Naive B cell (primary cell): Measurements from ENCODE around the gene TEK. TPM values are rescaled to one million over a fixed set of nuclear protein-coding genes. Genes with fewer than 3 reads are reported as not detected.
"Not testable (repeated sequence)": the region's sequence is repeated elsewhere in the genome, so short reads cannot be mapped to it uniquely, and the experiment has no call there.

Experiments
- ATAC-seq, 2 donors: fragments of 150-1000 bp; cut with Tn5 transposase; 2 replicates each; pipeline ENCODE4 v1.10.0; 2021; ENCODE audit warnings: low read depth in 2 of 2, mild to moderate bottlenecking in 2 of 2, moderate library complexity in 2 of 2
- DNase-seq: peaks from one replicate; pipeline ENCODE4 v3.0.0; 2022
- H3K27ac Mint-ChIP-seq, 6 donors: one replicate each; pipeline ENCODE4 v1.8.0; 2020 to 2022; ENCODE audit warnings: mild to moderate bottlenecking in 6 of 6, mixed read lengths in 6 of 6, moderate library complexity in 5 of 6, inconsistent platforms in 2 of 6
- H3K27me3 Mint-ChIP-seq, 3 donors: one replicate each; pipeline ENCODE4 v1.8.0; 2021 to 2022; ENCODE audit warnings: mixed read lengths in 3 of 3, mild to moderate bottlenecking in 1 of 3
- H3K36me3 Mint-ChIP-seq, 2 donors: one replicate each; pipeline ENCODE4 v1.8.0; 2020 to 2022; ENCODE audit warnings: mixed read lengths in 2 of 2, inconsistent platforms in 1 of 2, mild to moderate bottlenecking in 1 of 2
- H3K4me1 Mint-ChIP-seq, 3 donors: one replicate each; pipeline ENCODE4 v1.8.0; 2020 to 2022; ENCODE audit warnings: mixed read lengths in 3 of 3, inconsistent platforms in 1 of 3, mild to moderate bottlenecking in 1 of 3, moderate library complexity in 1 of 3
- H3K4me3 Mint-ChIP-seq, 8 donors: one replicate each; pipeline ENCODE4 v1.8.0; 2020 to 2022; ENCODE audit warnings: mild to moderate bottlenecking in 8 of 8, mixed read lengths in 8 of 8, moderate library complexity in 8 of 8, inconsistent platforms in 2 of 8
- H3K9me3 Mint-ChIP-seq, 7 donors: one replicate each; pipeline ENCODE4 v1.8.0; 2020 to 2022; ENCODE audit warnings: mixed read lengths in 7 of 7, mild to moderate bottlenecking in 5 of 7, inconsistent platforms in 2 of 7, moderate library complexity in 1 of 7
- polyA plus RNA-seq, 6 donors: library from polyadenylated mRNA; unstranded; fragments of 300-500 nt; fragmentation: Illumina TruSeq; gene quantifications; one replicate each; pipeline ENCODE4 v1.2.3, GENCODE V29; 2021; ENCODE audit warnings: low read depth in 6 of 6

The TEK gene
- polyA plus RNA-seq, 6 donors from 2014 or later = not detected

GRCh38 chr9:27093384-27094067 lies 15.5 kb upstream of the TEK start:
- H3K36me3 Mint-ChIP-seq, H3K4me1 Mint-ChIP-seq, H3K9me3 Mint-ChIP-seq, H3K27ac Mint-ChIP-seq, H3K4me3 Mint-ChIP-seq, DNase-seq, ATAC-seq: not testable (repeated sequence)
- H3K27me3 Mint-ChIP-seq = peaks cover 19 to 34% (median 23%) of the 10 kb centered on the region in 3 donors

DNA sequence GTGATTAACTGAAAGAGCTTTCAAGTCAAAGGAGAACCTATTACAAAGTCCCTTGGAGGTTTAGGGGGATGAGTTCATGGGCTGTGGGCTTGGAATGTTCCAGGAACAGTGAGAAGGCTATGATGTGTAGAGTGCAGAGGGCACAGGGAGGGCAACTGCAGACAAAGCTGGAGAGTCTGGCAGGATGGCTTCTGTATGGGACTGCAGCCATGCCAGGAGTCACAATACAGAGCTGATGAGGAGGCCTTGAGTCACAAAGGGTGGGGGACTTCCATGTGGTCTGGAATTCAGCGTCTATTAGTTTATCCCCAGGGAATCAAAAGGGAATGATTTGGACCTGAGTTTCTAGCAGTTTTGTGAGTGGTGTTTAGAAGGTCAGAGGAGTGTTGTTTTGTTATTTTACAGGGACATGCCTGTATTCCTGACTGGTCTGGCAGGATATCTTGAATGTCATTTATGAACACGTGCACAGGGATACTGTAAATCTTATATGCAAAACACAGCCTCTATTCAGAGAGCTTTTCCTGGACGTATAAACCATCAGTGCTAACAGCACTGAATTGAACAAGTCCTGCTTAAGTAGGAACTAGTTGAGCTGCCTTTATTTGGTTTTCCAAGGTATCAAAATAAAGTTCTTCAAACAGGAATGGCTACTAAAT lies 14.3 kb upstream of the TEK start:
- H3K27ac Mint-ChIP-seq = no peak overlapping the region
- peaks cover 0 to 4% (median 0%) of the 10 kb centered on the region in 7 donors for H3K9me3 Mint-ChIP-seq
- no peak for DNase-seq
- H3K4me1 Mint-ChIP-seq = peaks cover 3 to 6% (median 6%) of the 10 kb centered on the region in 3 donors
- peaks cover 19 to 34% (median 23%) of the 10 kb centered on the region in 3 donors for H3K27me3 Mint-ChIP-seq
- H3K36me3 Mint-ChIP-seq = no peaks in the 10 kb centered on the region
- ATAC-seq = no peak
- peak overlapping the region in 1 of 8 donors; percentile 48 for H3K4me3 Mint-ChIP-seq

- DNase-seq (no peak), ATAC-seq (no peak)
- H3K27me3 Mint-ChIP-seq = peaks cover 0 to 5% (median 4%) of the 10 kb centered on the region in 3 donors
- no peak overlapping the region for H3K4me3 Mint-ChIP-seq
- H3K27ac Mint-ChIP-seq = no peak overlapping the region
- H3K36me3 Mint-ChIP-seq = peaks cover 0 to 2% of the 10 kb centered on the region in 2 donors
- H3K9me3 Mint-ChIP-seq = peaks cover 0 to 3% (median 0%) of the 10 kb centered on the region in 7 donors
- no peaks in the 10 kb centered on the region for H3K4me1 Mint-ChIP-seq
Measured at GRCh38 chr9:27107241-27107640, 1.8 kb upstream of the TEK start.

DNA sequence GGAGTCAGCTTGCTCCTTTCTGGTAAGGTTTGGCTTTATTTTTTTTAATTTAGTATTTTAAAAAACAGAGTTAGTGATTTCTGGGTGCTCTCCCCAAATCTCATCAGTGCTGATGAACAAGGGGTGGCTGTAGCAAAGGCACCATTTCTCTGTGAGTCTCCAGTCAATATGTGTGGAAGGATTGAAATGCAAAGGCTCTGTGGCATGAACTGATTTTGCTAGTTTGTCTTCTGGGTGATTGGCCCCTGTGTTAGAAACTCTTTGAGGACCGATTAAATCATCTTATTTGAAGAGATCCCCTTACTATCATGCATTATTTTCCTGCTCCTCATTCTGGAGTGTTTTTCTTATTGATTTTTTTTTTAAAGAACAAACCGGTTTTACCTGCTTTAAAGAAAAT lies 596 bp downstream of the TEK start:
- Mint-ChIP-seq H3K36me3 (no peaks in the 10 kb centered on the region), H3K4me3 (no peak overlapping the region), H3K4me1 (no peaks in the 10 kb centered on the region), H3K27ac (no peak overlapping the region), H3K27me3 (peaks cover 0 to 7% (median 5%) of the 10 kb centered on the region in 3 donors), H3K9me3 (peaks cover 0 to 7% (median 0%) of the 10 kb centered on the region in 7 donors)
- DNase-seq = no peak
- ATAC-seq = no peak

DNA sequence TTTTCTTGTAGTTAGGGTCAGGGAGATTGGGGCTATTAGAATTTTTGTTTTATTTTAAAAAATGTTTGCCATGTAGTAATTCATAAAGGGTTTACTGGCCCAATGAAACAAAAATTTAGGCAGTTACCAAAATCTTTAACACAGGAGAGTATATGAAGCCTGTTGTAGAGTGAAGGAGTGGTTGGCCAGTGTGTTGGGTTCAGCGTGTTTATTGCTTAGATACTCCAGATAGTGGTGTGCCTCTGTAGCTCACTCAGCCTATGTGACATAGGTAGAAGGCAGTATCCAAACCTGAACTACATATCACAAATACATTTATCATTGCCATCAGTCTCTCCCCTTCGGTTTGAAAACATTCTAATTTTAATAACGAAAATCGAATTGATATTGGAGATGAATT lies 1.2 kb downstream of the TEK start:
- Mint-ChIP-seq H3K27me3 (peaks cover 0 to 7% (median 5%) of the 10 kb centered on the region in 3 donors), H3K27ac (no peak overlapping the region), H3K9me3 (peaks cover 0 to 7% (median 0%) of the 10 kb centered on the region in 7 donors), H3K4me1 (no peaks in the 10 kb centered on the region), H3K36me3 (no peaks in the 10 kb centered on the region), H3K4me3 (no peak overlapping the region)
- no peak for DNase-seq
- no peak for ATAC-seq

- Mint-ChIP-seq H3K9me3 (peaks cover 0 to 4% (median 0%) of the 10 kb centered on the region in 7 donors), H3K4me3 (no peak overlapping the region), H3K4me1 (no peaks in the 10 kb centered on the region), H3K27ac (no peak overlapping the region), H3K36me3 (no peaks in the 10 kb centered on the region), H3K27me3 (peaks cover 0 to 18% (median 12%) of the 10 kb centered on the region in 3 donors)
- DNase-seq (no peak), ATAC-seq (no peak)
Measured at GRCh38 chr9:27112235-27112634, 3.2 kb downstream of the TEK start.

DNA sequence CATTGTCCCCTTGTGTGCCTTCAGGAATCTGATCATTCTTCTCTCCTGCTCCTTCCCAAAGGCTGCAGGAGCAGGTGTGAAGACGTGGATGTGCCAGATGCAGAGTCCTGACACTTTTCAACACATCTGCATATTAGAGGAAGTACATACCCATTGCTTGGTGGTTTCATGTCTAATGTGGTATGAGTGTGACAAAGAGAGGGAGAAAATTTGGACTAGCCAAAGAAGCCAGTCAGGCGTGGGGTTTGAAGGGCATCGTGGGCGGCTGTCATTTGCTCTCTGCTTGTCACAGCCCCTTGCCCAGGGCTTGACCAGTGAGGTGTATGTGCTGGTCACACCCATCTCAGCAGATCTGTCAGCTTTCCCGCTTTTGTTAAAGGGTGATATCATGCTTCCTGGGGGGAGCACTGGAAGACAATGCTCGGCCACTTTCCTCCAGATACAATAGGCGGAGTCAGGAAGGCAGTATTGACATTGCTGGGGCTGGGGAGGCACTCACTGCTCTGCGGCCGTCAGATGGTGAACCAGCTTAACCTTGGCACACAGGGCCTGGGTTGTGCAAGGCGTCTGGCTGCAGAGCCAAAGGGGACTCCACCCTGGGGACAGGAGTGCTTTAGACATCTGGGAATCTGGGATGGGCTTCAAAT lies 8.6 kb downstream of the TEK start:
- DNase-seq (no peak), ATAC-seq (no peak)
- no peak overlapping the region for H3K27ac Mint-ChIP-seq
- peaks cover 0 to 4% (median 2%) of the 10 kb centered on the region in 7 donors for H3K9me3 Mint-ChIP-seq
- H3K4me3 Mint-ChIP-seq = no peak overlapping the region
- H3K27me3 Mint-ChIP-seq = peaks cover 0 to 11% (median 7%) of the 10 kb centered on the region in 3 donors
- H3K36me3 Mint-ChIP-seq = no peaks in the 10 kb centered on the region
- H3K4me1 Mint-ChIP-seq = no peaks in the 10 kb centered on the region

- Mint-ChIP-seq H3K36me3 (no peaks in the 10 kb centered on the region), H3K4me1 (no peaks in the 10 kb centered on the region), H3K9me3 (peaks cover 0 to 3% (median 1%) of the 10 kb centered on the region in 7 donors), H3K27ac (no peak overlapping the region), H3K27me3 (peaks cover 0 to 11% (median 7%) of the 10 kb centered on the region in 3 donors), H3K4me3 (no peak overlapping the region)
- DNase-seq (no peak), ATAC-seq (no peak)
Measured at GRCh38 chr9:27118916-27119315, 9.9 kb downstream of the TEK start.

DNA sequence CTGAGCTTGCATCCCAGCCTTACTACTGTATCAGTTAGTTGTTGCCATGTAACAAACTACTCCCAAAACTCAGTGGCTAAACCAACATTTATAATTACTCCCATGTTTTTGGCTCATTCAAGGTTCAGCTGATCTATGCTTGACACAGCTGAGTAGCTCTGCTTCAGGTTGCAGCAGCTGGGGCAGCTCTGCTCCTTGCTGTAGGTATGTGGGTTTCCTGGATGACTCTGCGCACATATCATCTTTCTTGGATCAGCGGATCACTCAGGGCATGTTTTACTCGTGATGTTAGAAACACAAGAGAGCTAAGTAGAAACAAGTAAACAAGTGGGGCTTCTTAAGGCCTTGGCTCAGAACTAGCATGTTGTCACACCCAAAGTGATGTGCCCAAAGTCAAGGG lies 15.1 kb downstream of the TEK start:
- no peaks in the 10 kb centered on the region for H3K36me3 Mint-ChIP-seq
- no peak for ATAC-seq
- H3K4me3 Mint-ChIP-seq = no peak overlapping the region

GRCh38 chr9:27125030-27125429 lies 16.0 kb downstream of the TEK start:
- Mint-ChIP-seq H3K4me1 (no peaks in the 10 kb centered on the region), H3K27ac (no peak overlapping the region)
- no peak for ATAC-seq

More for the DNA sequence above, 15.1 kb downstream of the TEK start:
- H3K27ac Mint-ChIP-seq = no peak overlapping the region
- no peaks in the 10 kb centered on the region for H3K4me1 Mint-ChIP-seq
- no peak for DNase-seq
- peaks cover 0 to 6% (median 0%) of the 10 kb centered on the region in 7 donors for H3K9me3 Mint-ChIP-seq
- H3K27me3 Mint-ChIP-seq = peaks cover 0 to 4% (median 0%) of the 10 kb centered on the region in 3 donors

GRCh38 chr9:27125936-27126335 lies 16.9 kb downstream of the TEK start:
- no peak overlapping the region for H3K27ac Mint-ChIP-seq
- no peaks in the 10 kb centered on the region for H3K36me3 Mint-ChIP-seq
- H3K4me1 Mint-ChIP-seq = no peaks in the 10 kb centered on the region
- no peak for ATAC-seq
- peaks cover 0 to 4% (median 0%) of the 10 kb centered on the region in 3 donors for H3K27me3 Mint-ChIP-seq
- no peak for DNase-seq
- peaks cover 0 to 6% (median 0%) of the 10 kb centered on the region in 7 donors for H3K9me3 Mint-ChIP-seq
- no peak overlapping the region for H3K4me3 Mint-ChIP-seq

More at GRCh38 chr9:27125030-27125429, 16.0 kb downstream of the TEK start:
- H3K9me3 Mint-ChIP-seq = peaks cover 0 to 6% (median 0%) of the 10 kb centered on the region in 7 donors
- peaks cover 0 to 4% (median 0%) of the 10 kb centered on the region in 3 donors for H3K27me3 Mint-ChIP-seq
- no peak for DNase-seq
- H3K4me3 Mint-ChIP-seq = no peak overlapping the region
- no peaks in the 10 kb centered on the region for H3K36me3 Mint-ChIP-seq

GRCh38 chr9:27126670-27127069 lies 17.6 kb downstream of the TEK start:
- Mint-ChIP-seq H3K4me1 (no peaks in the 10 kb centered on the region), H3K9me3 (peaks cover 0 to 6% (median 0%) of the 10 kb centered on the region in 7 donors), H3K27ac (no peak overlapping the region), H3K36me3 (no peaks in the 10 kb centered on the region), H3K27me3 (peaks cover 0 to 4% (median 0%) of the 10 kb centered on the region in 3 donors), H3K4me3 (no peak overlapping the region)
- DNase-seq = no peak
- ATAC-seq = no peak

DNA sequence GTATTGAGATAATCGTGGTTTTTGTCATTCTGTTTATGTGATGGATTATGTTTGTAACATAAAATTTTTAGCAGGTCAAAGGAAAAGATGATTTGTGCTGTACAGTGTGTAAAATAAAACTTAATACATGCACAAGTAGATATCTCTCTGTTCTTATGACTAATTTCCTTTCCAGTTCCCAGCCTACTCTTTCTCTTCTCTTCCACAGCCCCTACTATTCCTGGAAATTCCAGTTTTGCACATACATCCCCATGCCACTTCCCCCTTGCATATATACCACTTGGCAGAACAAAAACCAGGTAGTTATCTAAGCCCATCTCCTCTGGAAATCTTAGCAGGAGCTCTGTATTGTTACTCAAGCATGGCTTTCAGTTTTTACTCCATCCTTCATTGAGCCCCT lies 20.2 kb downstream of the TEK start:
- Mint-ChIP-seq H3K9me3 (peaks cover 0 to 6% (median 0%) of the 10 kb centered on the region in 7 donors), H3K27me3 (peaks cover 0 to 4% (median 0%) of the 10 kb centered on the region in 3 donors)
- DNase-seq = no peak

More for the DNA sequence above, 20.2 kb downstream of the TEK start:
- H3K27ac Mint-ChIP-seq = peak overlapping the region in 1 of 6 donors; percentile 11
- H3K4me3 Mint-ChIP-seq = no peak overlapping the region
- no peaks in the 10 kb centered on the region for H3K36me3 Mint-ChIP-seq
- ATAC-seq = no peak
- H3K4me1 Mint-ChIP-seq = no peaks in the 10 kb centered on the region
